ENCODE results near the gene SMIM33. TPM values are rescaled to one million over a fixed set of nuclear protein-coding genes. Genes with fewer than 3 reads are reported as not detected.
A peak's percentile ranks its signal among the peaks of the same experiment; 100 is the strongest.

Gene SMIM33
- total and polyA plus RNA-seq, 2 of the 13 experiments (the other 11 are each of a cell fraction or from before 2014, with no cell fraction given), result not detected

DNA sequence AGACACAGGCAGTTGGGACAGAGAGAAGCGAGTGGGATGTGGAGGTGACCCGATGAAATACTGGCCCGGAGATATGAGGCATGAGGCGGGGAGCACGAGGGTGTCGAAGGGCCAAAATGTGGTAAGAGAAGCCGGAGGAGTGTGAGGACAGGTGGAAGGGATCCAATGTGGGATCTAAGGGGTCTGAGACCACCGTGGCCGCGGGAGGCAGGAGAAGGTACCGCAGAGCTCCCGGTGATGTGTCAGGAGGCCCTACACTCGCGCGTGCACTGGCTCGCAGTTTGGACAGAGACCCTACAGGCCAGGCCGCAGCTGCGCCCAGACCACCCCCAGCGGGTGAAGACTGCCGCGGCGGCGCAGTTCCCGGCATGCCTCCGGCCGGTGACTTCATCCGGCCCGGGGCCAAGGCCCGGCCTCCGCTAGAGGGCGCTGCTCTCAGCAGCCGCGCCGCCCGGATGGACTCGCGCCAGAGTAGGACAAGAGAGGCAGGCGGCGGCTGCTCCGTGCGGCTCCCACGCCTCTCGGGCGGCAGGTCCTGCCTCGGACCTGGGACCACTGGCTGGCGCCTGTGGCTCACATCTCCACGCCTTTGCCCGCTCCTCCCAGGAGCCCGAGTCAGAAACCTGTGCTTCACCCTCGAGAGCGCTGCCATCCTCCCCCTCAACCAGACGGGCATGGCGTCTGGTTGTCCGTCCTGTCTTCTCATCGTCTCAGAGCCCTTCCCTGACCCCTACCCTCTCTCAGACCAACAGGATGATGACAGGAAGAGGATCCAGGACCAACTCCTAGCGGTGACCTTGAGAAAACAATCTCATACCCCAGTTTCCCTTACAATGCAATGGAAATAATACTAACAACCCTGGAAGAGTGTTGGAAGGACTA, 47.1 kb downstream of the SMIM33 start (continued):
- TF ChIP-seq, protein P1, sequence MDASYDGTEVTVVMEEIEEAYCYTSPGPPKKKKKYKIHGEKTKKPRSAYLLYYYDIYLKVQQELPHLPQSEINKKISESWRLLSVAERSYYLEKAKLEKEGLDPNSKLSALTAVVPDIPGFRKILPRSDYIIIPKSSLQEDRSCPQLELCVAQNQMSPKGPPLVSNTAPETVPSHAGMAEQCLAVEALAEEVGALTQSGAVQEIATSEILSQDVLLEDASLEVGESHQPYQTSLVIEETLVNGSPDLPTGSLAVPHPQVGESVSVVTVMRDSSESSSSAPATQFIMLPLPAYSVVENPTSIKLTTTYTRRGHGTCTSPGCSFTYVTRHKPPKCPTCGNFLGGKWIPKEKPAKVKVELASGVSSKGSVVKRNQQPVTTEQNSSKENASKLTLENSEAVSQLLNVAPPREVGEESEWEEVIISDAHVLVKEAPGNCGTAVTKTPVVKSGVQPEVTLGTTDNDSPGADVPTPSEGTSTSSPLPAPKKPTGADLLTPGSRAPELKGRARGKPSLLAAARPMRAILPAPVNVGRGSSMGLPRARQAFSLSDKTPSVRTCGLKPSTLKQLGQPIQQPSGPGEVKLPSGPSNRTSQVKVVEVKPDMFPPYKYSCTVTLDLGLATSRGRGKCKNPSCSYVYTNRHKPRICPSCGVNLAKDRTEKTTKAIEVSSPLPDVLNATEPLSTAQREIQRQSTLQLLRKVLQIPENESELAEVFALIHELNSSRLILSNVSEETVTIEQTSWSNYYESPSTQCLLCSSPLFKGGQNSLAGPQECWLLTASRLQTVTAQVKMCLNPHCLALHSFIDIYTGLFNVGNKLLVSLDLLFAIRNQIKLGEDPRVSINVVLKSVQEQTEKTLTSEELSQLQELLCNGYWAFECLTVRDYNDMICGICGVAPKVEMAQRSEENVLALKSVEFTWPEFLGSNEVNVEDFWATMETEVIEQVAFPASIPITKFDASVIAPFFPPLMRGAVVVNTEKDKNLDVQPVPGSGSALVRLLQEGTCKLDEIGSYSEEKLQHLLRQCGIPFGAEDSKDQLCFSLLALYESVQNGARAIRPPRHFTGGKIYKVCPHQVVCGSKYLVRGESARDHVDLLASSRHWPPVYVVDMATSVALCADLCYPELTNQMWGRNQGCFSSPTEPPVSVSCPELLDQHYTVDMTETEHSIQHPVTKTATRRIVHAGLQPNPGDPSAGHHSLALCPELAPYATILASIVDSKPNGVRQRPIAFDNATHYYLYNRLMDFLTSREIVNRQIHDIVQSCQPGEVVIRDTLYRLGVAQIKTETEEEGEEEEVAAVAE (CRISPR knock-in tag; IDR thresholded peaks at IDR 0.05; ENCODE audit: borderline replicate concordance), result peak; percentile 44; the same call in 1 of the 2 replicates
- TF ChIP-seq, protein P2, sequence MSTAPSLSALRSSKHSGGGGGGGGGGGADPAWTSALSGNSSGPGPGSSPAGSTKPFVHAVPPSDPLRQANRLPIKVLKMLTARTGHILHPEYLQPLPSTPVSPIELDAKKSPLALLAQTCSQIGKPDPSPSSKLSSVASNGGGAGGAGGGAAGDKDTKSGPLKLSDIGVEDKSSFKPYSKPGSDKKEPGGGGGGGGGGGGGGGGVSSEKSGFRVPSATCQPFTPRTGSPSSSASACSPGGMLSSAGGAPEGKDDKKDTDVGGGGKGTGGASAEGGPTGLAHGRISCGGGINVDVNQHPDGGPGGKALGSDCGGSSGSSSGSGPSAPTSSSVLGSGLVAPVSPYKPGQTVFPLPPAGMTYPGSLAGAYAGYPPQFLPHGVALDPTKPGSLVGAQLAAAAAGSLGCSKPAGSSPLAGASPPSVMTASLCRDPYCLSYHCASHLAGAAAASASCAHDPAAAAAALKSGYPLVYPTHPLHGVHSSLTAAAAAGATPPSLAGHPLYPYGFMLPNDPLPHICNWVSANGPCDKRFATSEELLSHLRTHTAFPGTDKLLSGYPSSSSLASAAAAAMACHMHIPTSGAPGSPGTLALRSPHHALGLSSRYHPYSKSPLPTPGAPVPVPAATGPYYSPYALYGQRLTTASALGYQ (CRISPR knock-in tag; IDR thresholded peaks at IDR 0.05), result no peak
- no peak for TF ChIP-seq ZNF496 (CRISPR knock-in tag; IDR thresholded peaks at IDR 0.05; ENCODE audit: insufficient replicate concordance)
- peak; percentile 54; the same call in 1 of the 2 replicates for TF ChIP-seq RARA (CRISPR knock-in tag; IDR thresholded peaks at IDR 0.05)
- peak; percentile 77; the same call in 1 of the 2 replicates for TF ChIP-seq ZNF350 (CRISPR knock-in tag; IDR thresholded peaks at IDR 0.05; ENCODE audit: borderline replicate concordance, low read depth)
- TF ChIP-seq TBX3 (IDR thresholded peaks at IDR 0.05; ENCODE audit: borderline replicate concordance), result no peak
- TF ChIP-seq ZNF432 (CRISPR knock-in tag; IDR thresholded peaks at IDR 0.05; ENCODE audit: borderline replicate concordance), result no peak
- TF ChIP-seq TGIF2 (CRISPR knock-in tag; IDR thresholded peaks at IDR 0.05), result peak; percentile 45; the same call in 1 of the 2 replicates
- TF ChIP-seq ZBTB38 (CRISPR knock-in tag; IDR thresholded peaks at IDR 0.05), result peak; percentile 91; the same call in 1 of the 2 replicates
- TF ChIP-seq MBD4 (IDR thresholded peaks at IDR 0.05; ENCODE audit: borderline replicate concordance, low read length), result no peak
- TF ChIP-seq, protein P3, sequence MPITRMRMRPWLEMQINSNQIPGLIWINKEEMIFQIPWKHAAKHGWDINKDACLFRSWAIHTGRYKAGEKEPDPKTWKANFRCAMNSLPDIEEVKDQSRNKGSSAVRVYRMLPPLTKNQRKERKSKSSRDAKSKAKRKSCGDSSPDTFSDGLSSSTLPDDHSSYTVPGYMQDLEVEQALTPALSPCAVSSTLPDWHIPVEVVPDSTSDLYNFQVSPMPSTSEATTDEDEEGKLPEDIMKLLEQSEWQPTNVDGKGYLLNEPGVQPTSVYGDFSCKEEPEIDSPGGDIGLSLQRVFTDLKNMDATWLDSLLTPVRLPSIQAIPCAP (CRISPR knock-in tag; IDR thresholded peaks at IDR 0.05; ENCODE audit: low read depth), result no peak
- peak; percentile 61 for TF ChIP-seq U2AF1 (optimal IDR thresholded peaks at IDR 0.05; ENCODE audit: low read depth, low read length)
- no peak; the same call in 1 of the 2 replicates for TF ChIP-seq ZNF629 (CRISPR knock-in tag; conservative IDR thresholded peaks at IDR 0.05)
- peak; percentile 39; the same call in 1 of the 2 replicates for TF ChIP-seq NCOA1 (CRISPR knock-in tag; IDR thresholded peaks at IDR 0.05)
- TF ChIP-seq, protein P4, sequence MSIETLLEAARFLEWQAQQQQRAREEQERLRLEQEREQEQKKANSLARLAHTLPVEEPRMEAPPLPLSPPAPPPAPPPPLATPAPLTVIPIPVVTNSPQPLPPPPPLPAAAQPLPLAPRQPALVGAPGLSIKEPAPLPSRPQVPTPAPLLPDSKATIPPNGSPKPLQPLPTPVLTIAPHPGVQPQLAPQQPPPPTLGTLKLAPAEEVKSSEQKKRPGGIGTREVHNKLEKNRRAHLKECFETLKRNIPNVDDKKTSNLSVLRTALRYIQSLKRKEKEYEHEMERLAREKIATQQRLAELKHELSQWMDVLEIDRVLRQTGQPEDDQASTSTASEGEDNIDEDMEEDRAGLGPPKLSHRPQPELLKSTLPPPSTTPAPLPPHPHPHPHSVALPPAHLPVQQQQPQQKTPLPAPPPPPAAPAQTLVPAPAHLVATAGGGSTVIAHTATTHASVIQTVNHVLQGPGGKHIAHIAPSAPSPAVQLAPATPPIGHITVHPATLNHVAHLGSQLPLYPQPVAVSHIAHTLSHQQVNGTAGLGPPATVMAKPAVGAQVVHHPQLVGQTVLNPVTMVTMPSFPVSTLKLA (IDR thresholded peaks at IDR 0.05), result no peak
- peak; percentile 97; the same call in 1 of the 2 replicates for TF ChIP-seq ZNF747 (CRISPR knock-in tag; IDR thresholded peaks at IDR 0.05; ENCODE audit: borderline replicate concordance)
- TF ChIP-seq ZNF879 (CRISPR knock-in tag; IDR thresholded peaks at IDR 0.05), result no peak
- TF ChIP-seq REPIN1 (CRISPR knock-in tag; IDR thresholded peaks at IDR 0.05; ENCODE audit: borderline replicate concordance, low read depth), result peak; percentile 74; the same call in 1 of the 2 replicates
- TF ChIP-seq ZNF382 (CRISPR knock-in tag; IDR thresholded peaks at IDR 0.05; ENCODE audit: borderline replicate concordance), result no peak
- TF ChIP-seq ZNF224 (CRISPR knock-in tag; IDR thresholded peaks at IDR 0.05), result peak; percentile 64; the same call in 1 of the 2 replicates

All from HepG2 (cell line).